HG03196 (cell line): ENCODE results near the gene PANK4.
"Not testable (repeated sequence)": the region's sequence is repeated elsewhere in the genome, so short reads cannot be mapped to it uniquely, and the experiment has no call there.

ENCODE experiments used
- ATAC-seq: cut with Tn5 transposase; IDR thresholded peaks from one replicate; pipeline ENCODE4 v1.9.1; 2021; ENCODE audit not compliant: unreplicated experiment

PANK4 gene

DNA sequence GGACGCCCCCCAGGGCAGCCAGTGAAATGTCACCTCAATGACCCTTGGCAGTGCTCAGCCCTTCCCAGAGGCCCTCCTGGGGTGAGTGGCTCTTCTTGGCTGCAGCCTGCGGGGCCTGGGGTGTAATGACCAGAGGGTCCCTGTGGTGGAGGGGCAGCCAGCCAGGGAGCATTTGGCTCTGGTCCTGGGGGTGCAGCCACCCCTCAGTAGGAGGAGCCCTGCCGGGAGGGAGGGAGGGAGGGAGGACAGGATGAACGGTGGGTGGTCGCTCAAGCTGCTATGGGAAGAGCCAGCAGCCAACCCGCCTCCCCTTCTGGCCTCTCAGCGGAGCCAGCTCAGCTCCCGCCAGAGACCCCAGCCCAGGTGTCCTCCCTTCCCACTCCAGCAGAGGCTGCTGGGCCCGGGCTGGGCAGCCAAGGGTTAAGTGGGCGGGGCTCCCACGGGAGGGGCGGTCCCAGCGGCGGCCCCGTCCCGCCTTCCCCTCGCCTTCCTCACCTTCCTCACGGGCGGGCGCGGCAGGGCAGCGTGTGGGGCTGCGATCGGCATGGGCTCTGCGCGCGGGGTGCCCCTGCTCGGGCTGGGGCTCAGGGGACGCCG, 59.3 kb downstream of the PANK4 start:
- no peak for ATAC-seq

GRCh38 chr1:2466270-2466665, 60.1 kb downstream of the PANK4 start:
- ATAC-seq = no peak

GRCh38 chr1:2465371-2466269, 60.8 kb downstream of the PANK4 start:
- no peak for ATAC-seq

DNA sequence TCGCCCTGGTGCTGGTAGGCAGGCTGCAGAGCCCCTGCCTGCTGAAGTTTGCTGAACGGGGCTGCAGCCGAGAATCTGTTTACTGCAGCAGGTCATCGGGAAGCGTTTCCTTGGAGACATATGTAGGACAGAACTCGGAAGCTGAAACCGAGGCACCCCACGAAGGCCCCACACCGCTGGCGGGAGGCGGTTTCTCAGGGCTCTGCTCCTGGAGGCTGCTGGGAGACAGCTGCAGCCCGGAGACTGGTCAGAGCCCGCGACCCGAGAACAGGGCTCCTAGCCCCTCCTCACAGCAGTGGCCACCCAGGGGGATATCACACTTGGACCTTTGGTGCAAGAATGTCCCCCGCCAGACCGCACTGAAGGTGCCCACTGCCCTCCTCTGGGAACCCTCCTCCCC, 63.0 kb downstream of the PANK4 start:
- no peak for ATAC-seq

DNA sequence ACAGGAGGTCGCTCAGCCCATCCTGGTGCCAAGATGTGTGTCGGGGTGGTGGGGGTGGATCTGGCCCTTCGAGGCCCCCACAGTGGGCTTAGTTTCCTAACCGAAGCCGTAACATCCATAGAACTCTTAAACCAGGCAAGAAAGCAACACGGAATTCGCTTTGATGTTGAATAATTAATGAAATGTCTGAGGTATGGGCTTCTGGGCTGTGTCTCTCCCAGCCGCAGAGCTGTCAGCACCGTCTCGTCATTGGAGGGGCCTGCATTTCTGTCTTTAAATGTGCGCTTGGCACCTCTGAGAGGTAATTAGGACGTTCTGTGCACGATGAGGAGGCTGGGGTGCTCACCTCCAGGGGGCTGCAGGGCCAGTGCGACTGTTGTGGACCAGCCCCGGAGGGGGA, 63.6 kb downstream of the PANK4 start:
- no peak for ATAC-seq

- no peak for ATAC-seq
These were observed 65.2 kb downstream of the PANK4 start for GRCh38 chr1:2460996-2461751.

DNA sequence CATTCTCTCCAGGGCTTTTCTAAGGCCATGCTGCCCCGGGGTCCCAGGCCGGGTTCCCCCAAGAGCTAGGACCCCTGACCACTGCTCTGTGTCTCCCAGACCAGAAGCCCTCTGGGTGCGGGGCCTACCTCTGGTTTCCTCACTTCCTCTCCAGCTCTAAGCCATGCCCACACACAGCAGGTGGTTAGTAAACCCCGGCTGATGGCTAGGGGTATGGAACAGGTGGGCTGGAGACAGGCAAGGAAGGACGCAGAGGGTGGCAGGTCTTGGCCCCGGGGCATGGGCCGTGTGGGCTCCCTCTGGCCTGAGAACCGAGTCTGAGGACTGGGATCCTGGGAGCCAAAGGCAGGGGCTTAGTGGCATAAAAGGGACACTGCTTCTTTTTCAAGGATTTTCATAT, 66.2 kb downstream of the PANK4 start:
- no peak for ATAC-seq

DNA sequence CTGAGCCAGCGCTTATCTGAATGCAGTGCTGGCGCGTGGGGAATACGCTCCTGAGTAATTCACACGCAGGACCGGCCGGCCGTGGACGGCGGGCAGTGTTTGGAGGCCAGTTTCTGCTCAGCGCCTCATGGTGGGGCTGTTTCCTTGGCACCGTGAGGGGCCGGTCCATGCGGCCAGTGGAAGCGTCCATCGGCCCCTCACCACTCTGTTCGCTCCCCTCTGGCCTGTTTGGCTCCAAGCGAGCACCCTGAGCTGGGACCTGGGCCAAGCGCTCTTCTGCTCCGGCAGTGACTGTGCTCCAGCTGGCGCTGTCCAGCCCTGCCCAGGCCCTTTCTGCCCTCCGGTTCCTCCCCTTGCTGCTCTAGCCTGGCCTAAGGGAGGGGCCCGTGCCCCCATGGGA, 66.6 kb downstream of the PANK4 start:
- ATAC-seq = no peak

DNA sequence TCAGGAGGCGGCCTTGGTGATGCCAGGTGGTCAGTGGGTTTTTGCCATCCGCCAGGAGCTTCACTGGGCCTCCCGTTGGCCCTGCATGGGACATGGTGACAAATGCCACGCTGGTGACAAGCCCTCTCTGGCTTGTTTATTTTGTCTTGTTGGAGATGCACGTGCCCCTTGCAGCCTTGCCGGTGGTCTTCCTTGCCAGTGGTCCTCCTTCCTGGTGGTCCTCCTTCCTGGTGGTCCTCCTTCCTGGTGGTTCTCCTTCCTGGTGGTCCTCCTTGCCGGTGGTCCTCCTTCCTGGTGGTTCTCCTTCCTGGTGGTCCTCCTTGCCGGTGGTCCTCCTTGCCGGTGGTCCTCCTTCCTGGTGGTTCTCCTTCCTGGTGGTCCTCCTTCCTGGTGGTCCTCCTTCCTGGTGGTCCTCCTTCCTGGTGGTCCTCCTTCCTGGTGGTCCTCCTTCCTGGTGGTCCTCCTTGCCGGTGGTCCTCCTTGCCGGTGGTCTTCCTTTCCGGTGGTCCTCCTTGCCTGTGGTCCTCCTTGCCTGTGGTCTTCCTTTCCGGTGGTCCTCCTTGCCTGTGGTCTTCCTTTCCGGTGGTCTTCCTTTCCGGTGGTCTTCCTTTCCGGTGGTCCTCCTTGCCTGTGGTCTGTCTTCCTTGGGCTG, 67.2 kb downstream of the PANK4 start:
- not testable (repeated sequence) for ATAC-seq

DNA sequence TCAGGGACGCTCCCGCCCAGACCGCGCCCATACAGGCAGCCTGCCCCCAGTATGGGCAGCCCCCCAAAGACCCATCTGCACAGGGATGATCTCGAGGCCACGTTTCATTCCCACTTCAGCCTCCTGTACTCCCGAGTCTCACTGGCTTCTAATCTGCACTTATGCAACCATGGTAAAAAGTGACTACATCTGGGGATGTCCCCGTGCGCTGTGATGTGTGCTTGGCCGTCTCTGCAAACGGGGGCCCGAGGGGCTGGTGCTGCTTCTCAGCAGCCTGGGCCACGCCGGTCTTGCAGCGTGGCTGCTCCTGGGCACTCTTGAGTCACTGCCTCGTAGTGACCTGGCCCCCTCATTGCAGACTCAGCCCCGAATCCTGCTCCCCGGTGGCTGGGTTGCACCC, 67.7 kb downstream of the PANK4 start:
- no peak for ATAC-seq
